ENCODE results near the gene DNAAF5.

The DNAAF5 gene

GRCh38 chr7:818031-818699 is 91.7 kb downstream of the DNAAF5 start:
- no peak for DNase-seq

- no peak for DNase-seq
Observed at GRCh38 chr7:820341-820740, 93.8 kb downstream of the DNAAF5 start.

- no peak for DNase-seq
Observed at GRCh38 chr7:821688-822087, 95.2 kb downstream of the DNAAF5 start.

DNA sequence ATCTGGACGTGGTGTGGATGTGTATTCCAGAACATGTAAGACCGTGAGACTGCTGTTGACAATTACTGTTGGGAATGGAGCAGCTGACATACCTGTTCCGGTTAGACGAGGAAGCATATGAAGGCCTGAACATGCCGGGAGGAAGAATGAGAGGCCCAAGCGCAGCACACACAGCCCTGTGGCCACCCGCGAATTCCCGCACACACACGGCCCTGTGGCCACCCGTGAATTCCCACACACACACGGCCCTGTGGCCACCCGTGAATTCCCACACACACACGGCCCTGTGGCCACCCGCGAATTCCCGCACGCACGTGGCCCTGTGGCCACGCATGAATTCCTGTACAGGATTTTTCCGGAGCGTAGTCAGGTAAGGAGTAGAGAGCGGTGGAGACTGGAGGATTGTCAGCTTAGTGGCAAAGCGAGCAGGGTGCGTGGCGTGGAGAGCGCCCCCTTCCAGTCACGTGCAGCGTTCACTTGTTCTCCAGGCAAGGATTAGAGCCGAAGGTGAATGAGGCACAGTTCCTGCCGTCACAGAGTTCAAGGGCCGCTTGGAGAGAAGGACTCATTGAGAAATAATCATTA is 96.3 kb downstream of the DNAAF5 start:
- DNase-seq, result no peak

DNA sequence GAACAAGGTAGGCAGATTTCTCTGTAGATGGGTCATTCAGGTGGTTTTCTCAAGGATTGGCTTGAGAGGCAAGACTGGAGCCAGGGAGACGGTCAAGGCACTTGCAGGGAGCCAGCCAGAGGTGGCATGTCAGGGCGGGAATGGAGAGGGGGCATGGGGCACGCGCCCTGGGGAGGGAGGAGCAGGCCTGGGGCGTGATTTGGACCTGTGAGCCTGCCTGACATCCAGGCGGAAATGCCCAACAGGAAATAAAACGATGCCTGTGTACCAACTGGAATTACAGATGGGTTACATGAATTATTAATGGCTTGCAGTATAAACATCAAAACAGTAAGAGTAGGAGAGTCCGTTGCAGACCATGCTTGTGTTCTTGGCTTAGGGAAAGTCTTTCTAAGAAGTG is 97.2 kb downstream of the DNAAF5 start:
- no peak for DNase-seq

GRCh38 chr7:824081-824480 is 97.6 kb downstream of the DNAAF5 start:
- no peak for DNase-seq

- DNase-seq, result no peak
Observed at GRCh38 chr7:824664-825063, 98.2 kb downstream of the DNAAF5 start.

- no peak for DNase-seq
Observed at GRCh38 chr7:825386-825785, 98.9 kb downstream of the DNAAF5 start.

DNA sequence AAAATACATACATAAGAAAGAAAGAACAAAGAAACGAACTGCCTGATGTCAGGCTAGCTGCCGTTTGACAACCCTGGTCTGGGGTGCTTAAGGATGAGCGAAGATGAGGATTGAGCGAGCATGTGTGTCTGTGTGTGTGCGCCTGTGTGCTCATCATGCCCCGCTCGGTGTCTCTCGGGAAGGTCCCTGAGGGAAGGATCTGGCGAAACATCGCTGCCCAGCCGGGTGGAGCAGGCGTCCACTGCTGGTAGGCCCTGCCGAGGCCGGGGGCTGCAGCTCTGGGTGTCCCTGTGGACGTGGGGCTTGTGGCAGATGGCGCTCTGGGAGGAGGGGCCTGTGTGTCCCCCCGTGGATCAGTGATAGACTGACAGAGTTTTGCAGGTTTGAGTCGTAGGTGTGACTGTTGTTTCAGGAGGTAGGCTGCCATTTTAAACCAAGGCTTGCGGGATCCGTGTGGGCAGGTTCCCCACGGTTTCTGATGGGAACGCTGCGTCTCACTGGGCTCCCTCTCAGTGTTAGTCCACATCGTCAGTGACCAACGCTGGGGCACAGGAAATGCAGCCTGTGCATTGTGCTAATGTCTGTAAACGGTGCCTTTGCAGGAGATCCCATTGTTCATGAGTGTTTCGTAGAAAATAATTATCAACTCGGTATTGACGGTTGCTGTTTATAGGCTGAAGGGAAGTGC is 99.9 kb downstream of the DNAAF5 start:
- no peak for DNase-seq

GRCh38 chr7:828793-829561 is 102.5 kb downstream of the DNAAF5 start:
- no peak for DNase-seq

GRCh38 chr7:830069-830468 is 103.6 kb downstream of the DNAAF5 start:
- DNase-seq, result no peak

DNA sequence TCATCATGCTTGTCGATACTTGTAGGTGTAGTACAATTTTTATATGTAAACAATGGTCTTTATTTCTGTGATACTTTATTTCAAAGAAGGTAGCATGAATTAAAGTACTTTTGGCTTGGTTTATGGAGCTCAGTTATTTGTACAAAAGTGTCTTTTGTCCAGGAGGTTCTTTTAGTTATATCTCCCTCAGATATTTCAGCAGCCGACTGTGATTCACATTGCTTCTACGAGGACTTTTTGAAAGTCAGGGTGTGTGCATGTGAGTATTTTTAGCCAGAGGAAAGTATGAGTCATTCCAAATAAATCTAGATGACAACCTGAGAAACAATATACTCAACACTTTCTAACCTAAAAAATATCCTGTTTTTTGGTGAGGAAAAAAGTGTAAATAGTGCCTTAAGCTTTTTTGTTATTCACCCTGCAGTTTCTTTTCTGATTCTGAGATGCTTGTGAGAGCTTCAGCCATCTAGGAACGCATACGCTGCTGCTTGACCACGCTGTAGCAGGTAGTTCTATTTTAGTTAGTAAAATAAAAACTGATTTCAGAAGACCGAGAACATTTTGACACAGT is 105.2 kb downstream of the DNAAF5 start:
- DNase-seq, result no peak

DNA sequence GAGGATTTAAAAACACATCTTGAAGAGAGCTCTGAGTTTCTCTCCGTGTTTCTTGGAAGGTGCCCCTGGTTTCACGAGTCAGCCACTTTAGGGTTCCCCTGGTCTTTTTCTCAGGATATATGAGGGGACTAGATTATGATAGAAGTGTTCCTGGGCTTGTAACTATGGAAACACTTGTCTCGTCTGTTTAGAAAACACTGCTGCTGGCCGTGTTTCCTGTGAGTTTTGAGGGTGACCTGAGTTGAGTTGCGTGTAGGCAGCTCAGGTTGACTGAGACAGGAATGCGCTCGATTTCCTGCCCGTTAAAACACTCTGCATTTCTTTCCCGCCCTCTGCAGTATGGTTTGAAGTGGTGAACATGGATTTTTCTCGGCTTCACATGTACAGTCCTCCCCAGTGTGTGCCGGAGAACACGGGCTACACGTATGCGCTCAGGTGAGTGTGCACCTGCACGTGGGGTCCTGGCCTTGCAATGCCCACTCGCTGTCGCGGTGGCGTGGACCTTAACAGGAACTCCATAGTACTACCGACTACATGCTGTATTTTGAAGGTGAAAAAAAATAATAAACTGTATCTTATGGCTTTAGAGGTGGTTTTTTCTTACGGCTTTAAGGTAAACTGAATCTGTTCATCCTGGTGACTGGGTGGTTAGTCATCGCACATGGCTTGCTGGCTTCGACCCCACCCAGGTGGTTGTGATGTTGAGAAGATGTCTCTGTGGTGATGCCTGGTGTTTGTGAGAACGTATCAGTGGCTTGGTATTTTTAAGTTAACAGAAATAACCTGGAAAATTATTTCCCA is 105.9 kb downstream of the DNAAF5 start, which contains the start of gene SUN1:
Gene SUN1, plus strand, starts transcription at position 310 of the 801 bp plus-strand sequence. Its CDS starts 49 bp downstream, at position 359.
- no peak for DNase-seq

DNA sequence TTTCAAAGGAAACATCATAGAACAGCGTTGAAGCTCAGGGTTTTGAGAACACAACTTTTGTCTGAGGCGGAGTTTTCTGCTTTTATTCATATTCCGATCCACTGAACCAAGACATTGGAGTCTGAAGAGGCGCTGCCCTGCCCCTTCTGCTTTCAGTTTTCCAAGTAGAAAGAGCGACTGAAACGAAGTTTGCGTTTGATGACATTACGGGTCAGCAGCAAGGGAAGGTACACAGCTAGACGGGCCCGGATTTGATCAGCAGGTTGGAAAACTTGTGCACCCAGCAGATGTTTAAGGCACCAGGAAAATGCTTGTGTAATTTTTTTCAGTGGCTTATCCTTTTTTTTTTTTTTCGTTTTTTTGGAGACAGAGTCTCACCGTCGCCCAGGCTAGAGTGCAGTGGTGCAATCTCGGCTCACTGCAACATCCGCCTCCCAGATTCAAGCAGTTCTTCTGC is 106.5 kb downstream of the DNAAF5 start:
- DNase-seq, result no peak

DNA sequence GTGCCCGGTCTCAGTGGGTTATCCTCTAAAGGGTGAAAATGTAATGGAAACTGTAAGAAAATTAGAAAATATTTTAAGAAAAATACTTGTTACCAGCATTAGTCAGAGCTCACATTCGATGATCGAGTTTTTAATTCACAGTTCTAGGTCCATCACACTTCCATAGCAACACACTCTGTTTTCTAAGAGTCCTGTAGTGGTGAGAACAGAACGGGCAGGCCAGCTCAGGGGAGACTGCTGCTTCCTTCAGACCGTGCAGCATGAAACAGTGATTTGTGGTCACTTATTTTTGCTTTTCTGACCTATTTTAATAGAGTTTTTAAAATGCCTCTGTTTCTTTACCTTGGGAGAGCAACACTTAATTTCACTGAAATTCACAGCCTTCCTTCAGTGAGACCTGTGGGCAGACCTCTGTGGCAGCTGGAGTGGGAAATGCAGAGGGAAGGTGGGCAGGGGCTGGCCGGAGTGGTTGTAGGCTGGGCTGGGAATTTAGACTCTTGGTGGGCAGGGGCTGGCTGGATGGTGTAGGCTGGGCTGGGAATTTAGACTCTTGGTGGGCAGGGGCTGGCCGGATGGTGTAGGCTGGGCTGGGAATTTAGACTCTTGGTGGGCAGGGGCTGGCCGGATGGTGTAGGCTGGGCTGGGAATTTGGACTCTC is 107.2 kb downstream of the DNAAF5 start:
- DNase-seq, result no peak

- DNase-seq, result no peak
Observed at GRCh38 chr7:834277-834676, 107.8 kb downstream of the DNAAF5 start.

DNA sequence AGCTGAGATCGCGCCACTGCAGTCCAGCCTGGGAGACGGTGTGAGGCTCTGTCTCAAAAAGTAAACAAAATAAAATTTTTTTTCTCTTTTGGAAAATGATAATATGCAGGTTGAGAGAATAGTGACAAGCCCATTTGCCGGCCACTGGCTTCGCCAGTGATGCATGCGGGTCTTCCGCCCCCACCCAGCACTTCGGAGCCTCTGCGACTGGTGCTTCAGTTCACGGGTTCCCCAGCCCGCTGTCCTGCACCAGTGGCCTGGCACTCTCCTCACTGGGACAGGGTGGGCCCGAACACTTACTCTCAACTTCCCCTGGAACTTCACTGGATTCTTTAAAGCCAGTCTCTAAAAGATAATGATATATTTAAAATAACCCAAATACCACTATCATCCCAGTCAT is 108.5 kb downstream of the DNAAF5 start:
- no peak for DNase-seq

DNA sequence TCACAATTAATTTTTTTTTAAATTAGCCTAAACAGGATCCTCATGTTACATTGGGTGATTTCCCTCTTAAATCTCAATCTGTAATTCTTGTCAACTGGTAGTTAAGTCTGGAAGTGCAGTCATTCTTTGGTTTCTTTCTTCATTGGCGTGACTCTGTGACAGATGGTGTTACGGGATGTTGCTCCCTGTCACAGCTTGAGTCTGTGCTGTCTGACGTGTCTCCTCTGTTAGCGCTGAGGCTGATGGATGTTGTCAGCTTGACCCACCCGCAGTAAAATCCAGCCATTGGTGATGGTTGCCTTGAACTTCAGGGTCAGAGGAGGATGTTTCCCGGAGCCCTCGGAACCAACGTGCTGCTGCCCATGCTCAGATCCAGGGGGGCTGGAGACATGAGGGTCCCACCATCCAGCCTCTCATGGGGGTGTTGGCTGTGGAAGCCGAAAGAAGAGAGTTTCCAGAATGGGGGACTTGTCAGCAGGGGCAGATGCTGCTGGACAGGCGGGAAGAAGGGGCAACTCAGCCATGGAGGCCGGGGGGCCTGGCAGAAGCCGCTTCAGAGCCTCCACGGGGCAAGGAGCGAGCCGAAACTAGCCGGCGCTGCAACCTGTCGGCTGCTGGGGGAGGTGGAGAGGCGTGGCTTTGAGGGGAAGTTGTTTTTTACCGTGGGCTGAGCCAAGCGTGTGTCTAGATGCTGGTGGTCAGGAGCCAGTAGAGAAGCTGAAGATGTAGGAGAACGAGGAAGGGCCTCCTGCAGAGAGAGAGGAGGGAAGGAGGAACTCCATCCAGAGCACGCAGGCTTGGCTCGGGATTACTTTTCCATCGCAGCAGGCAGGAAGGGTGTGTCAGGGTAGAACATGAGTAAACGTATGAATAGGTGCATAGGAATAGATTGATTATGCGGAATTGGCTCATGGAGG is 109.2 kb downstream of the DNAAF5 start:
- DNase-seq, result no peak
